IMR-90 (cell line): ENCODE results near the gene ITGB1BP1. TPM values are rescaled to one million over a fixed set of nuclear protein-coding genes. Genes with fewer than 3 reads are reported as not detected.

ENCODE experiments used
- ATAC-seq: fragments of 200-7000 bp; cut with Tn5 transposase; 2 replicates; pipeline ENCODE4 v1.9.1; 2020; ENCODE audit warnings: low read depth, mild to moderate bottlenecking, moderate library complexity
- BruUV-seq: library from RNA; stranded (reverse); fragments of 400-500 nt; replicated peaks from 2 replicates; lab custom pipeline; 2021; lab: Mats Ljungman, UMichigan
- CTCF ChIA-PET: fragments of 300-600 bp; formaldehyde crosslinking; extraction: SDS; loops from one replicate; lab custom pipeline; 2021; ENCODE audit warnings: antibody characterized with exemption; lab: Yijun Ruan, JAX
- POLR2A ChIA-PET: fragments of 300-600 bp; sonication (Branson Sonifier 250); formaldehyde crosslinking; loops from one replicate; lab custom pipeline; 2022; ENCODE audit warnings: antibody characterized with exemption; ENCODE audit not compliant: unreplicated experiment; lab: Charles Lee
- DNase-seq: peaks from one replicate; pipeline ENCODE4 v3.0.0; 2013
- H2AFZ ChIP-seq: replicated peaks from 2 replicates; pipeline ENCODE3; 2013; ENCODE audit warnings: low read length, mild to moderate bottlenecking; ENCODE audit not compliant: poor library complexity
- H2AK5ac ChIP-seq: 2 replicates; pipeline ENCODE4 v1.6.1; 2013; ENCODE audit warnings: low read depth, low read length, inconsistent platforms
- H2AK9ac ChIP-seq: replicated peaks from 2 replicates; pipeline ENCODE3; 2013; ENCODE audit warnings: mild to moderate bottlenecking, low read depth, low read length, moderate library complexity; ENCODE audit not compliant: poor library complexity
- H2BK120ac ChIP-seq: 2 replicates; pipeline ENCODE4 v1.6.1; 2013; ENCODE audit warnings: low read depth, low read length, inconsistent platforms
- H2BK15ac ChIP-seq: 3 replicates; pipeline ENCODE4 v1.6.1; 2013; ENCODE audit warnings: low read depth, low read length, inconsistent platforms
- H2BK20ac ChIP-seq: 2 replicates; pipeline ENCODE4 v1.6.1; 2013; ENCODE audit warnings: low read depth, mild to moderate bottlenecking, inconsistent platforms, low read length, moderate library complexity
- H2BK5ac ChIP-seq: 2 replicates; pipeline ENCODE4 v1.6.1; 2013; ENCODE audit warnings: mild to moderate bottlenecking, low read depth, low read length, inconsistent platforms; ENCODE audit not compliant: poor library complexity, severe bottlenecking
- H3K14ac ChIP-seq: replicated peaks from 2 replicates; pipeline ENCODE4 v1.6.1; 2013; ENCODE audit warnings: low read depth, low read length, inconsistent platforms
- H3K18ac ChIP-seq: 2 replicates; pipeline ENCODE4 v1.6.1; 2013; ENCODE audit warnings: low read depth, low read length, control low read depth
- H3K23ac ChIP-seq: 2 replicates; pipeline ENCODE4 v1.6.1; 2013; ENCODE audit warnings: low read depth, low read length, inconsistent platforms
- H3K27ac ChIP-seq: 2 replicates; pipeline ENCODE4 v1.5.1; 2013; ENCODE audit warnings: mild to moderate bottlenecking, control low read depth, low read length; ENCODE audit not compliant: insufficient read depth
- H3K27me3 ChIP-seq: 2 replicates; pipeline ENCODE4 v1.6.1; 2013; ENCODE audit warnings: low read length; ENCODE audit not compliant: control insufficient read depth, insufficient read depth
- H3K36me3 ChIP-seq: 2 replicates; pipeline ENCODE4 v1.6.1; 2013; ENCODE audit warnings: low read length, mixed read lengths; ENCODE audit not compliant: control insufficient read depth, insufficient read depth
- H3K4ac ChIP-seq: 2 replicates; pipeline ENCODE4 v1.6.1; 2013; ENCODE audit warnings: low read depth, low read length, inconsistent platforms
- H3K4me1 ChIP-seq: 2 replicates; pipeline ENCODE4 v1.6.1; 2013; ENCODE audit warnings: low read length, mixed read lengths; ENCODE audit not compliant: control insufficient read depth, insufficient read depth
- H3K4me2 ChIP-seq: 2 replicates; pipeline ENCODE4 v1.6.1; 2013; ENCODE audit warnings: low read depth, mild to moderate bottlenecking, control low read depth, low read length, moderate library complexity
- H3K4me3 ChIP-seq: 2 replicates; pipeline ENCODE4 v1.5.1; 2013; ENCODE audit warnings: low read depth, mild to moderate bottlenecking, control low read depth, low read length, moderate library complexity; ENCODE audit not compliant: insufficient read depth
- H3K56ac ChIP-seq: 2 replicates; pipeline ENCODE4 v1.6.1; 2013; ENCODE audit warnings: low read length, inconsistent platforms; ENCODE audit not compliant: insufficient read depth; ENCODE audit errors: extremely low read depth
- H3K79me1 ChIP-seq, 2 experiments: 2 replicates each; pipeline ENCODE4 v1.6.1; 2013; ENCODE audit warnings: low read length in 2 of 2, inconsistent platforms in 1 of 2, low read depth in 1 of 2
- H3K9ac ChIP-seq: 2 replicates; pipeline ENCODE4 v1.6.1; 2013; ENCODE audit warnings: low read depth, low read length, control low read depth
- H3K9me1 ChIP-seq: 2 replicates; pipeline ENCODE4 v1.6.1; 2013; ENCODE audit warnings: low read length, inconsistent platforms; ENCODE audit not compliant: insufficient read depth
- H3K9me3 ChIP-seq: 2 replicates; pipeline ENCODE4 v1.6.1; 2013; ENCODE audit warnings: low read length; ENCODE audit not compliant: control insufficient read depth, insufficient read depth
- H4K20me1 ChIP-seq: 2 replicates; pipeline ENCODE4 v1.6.1; 2013; ENCODE audit warnings: low read length, inconsistent platforms; ENCODE audit not compliant: insufficient read depth
- H4K5ac ChIP-seq: 2 replicates; pipeline ENCODE4 v1.6.1; 2013; ENCODE audit warnings: mild to moderate bottlenecking, low read depth, low read length, control low read depth
- H4K8ac ChIP-seq, 2 experiments: 2 replicates each; pipeline ENCODE4 v1.6.1; 2013; ENCODE audit warnings: low read depth in 2 of 2, low read length in 2 of 2, control low read depth in 1 of 2, inconsistent platforms in 1 of 2
- H4K91ac ChIP-seq: 2 replicates; pipeline ENCODE4 v1.6.1; 2013; ENCODE audit warnings: low read depth, low read length, inconsistent platforms; ENCODE audit not compliant: insufficient read depth
- CEBPB ChIP-seq: IDR thresholded peaks from 2 replicates; pipeline ENCODE4 v1.6.1; 2012; ENCODE audit warnings: low read depth, low read length, improper control_type of control experiment
- CHD1 ChIP-seq: IDR thresholded peaks from 2 replicates; pipeline ENCODE4 v1.6.1; 2012; ENCODE audit warnings: low read depth, low read length, improper control_type of control experiment
- FOS ChIP-seq: fragments of 150-350 bp; IDR thresholded peaks from 2 replicates; pipeline ENCODE4 v1.6.1; 2016; ENCODE audit warnings: low read depth, low read length
- MAFK ChIP-seq: IDR thresholded peaks from 2 replicates; pipeline ENCODE4 v1.6.1; 2012; ENCODE audit warnings: low read depth, low read length, improper control_type of control experiment
- MXI1 ChIP-seq: IDR thresholded peaks from 2 replicates; pipeline ENCODE4 v1.6.1; 2012; ENCODE audit warnings: low read depth, mild to moderate bottlenecking, low read length, moderate library complexity, borderline replicate concordance
- NFE2L2 ChIP-seq: fragments of 150-350 bp; IDR thresholded peaks from 2 replicates; pipeline ENCODE4 v1.6.1; 2016; ENCODE audit warnings: low read depth, mild to moderate bottlenecking, low read length
- POLR2A ChIP-seq: IDR thresholded peaks from 2 replicates; pipeline ENCODE4 v1.6.1; 2012; ENCODE audit warnings: mild to moderate bottlenecking, low read depth, low read length
- RCOR1 ChIP-seq: IDR thresholded peaks from 2 replicates; pipeline ENCODE4 v1.6.1; 2012; ENCODE audit warnings: mild to moderate bottlenecking, low read length, improper control_type of control experiment; ENCODE audit not compliant: insufficient replicate concordance
- RFX5 ChIP-seq: IDR thresholded peaks from 2 replicates; pipeline ENCODE4 v1.8.0; 2012; ENCODE audit warnings: low read depth, mild to moderate bottlenecking, low read length, moderate library complexity
- WGBS, 2 experiments: methylation state at CpG; one replicate each; pipeline versions ENCODE4 v1.1.5 to v1.1.7; 2013; ENCODE audit warnings: missing lambda C conversion rate in 2 of 2; ENCODE audit not compliant: insufficient read length in 1 of 2; ENCODE audit errors: extremely low coverage in 2 of 2; 5-methylcytosine and 5-hydroxymethylcytosine counted together
- dilution Hi-C: fragments of 300-500 bp; cut with HindIII; formaldehyde crosslinking; loops from one replicate; pipeline ENCODE4 v1.14.3; 2018; ENCODE audit warnings: low sequenced_read_pairs; ENCODE audit not compliant: unreplicated experiment
- in situ Hi-C: fragments of 300-500 bp; cut with MboI; formaldehyde crosslinking; loops from 3 replicates; pipeline ENCODE4 v1.14.3; 2019; ENCODE audit warnings: low sequenced_read_pairs, inconsistent platforms, mixed read lengths
- intact Hi-C: fragments of 100-400 bp; cut with micrococcal nuclease; formaldehyde crosslinking; loops from 2 replicates; pipeline ENCODE4 v1.10.0; 2022
- polyA plus RNA-seq, 3 experiments: library from polyadenylated mRNA; depleted of rRNA; stranded (reverse); fragments of >200 nt; gene quantifications; 2 replicates each; pipeline ENCODE4 v1.2.3, GENCODE V29; 2012; ENCODE audit warnings: low replicate concordance in 1 of 3
- total RNA-seq: library from RNA; depleted of rRNA; stranded (reverse); fragments of >200 nt; gene quantifications from 2 replicates; pipeline ENCODE4 v1.2.3, GENCODE V29; 2012
- TF ChIP-seq, protein P1 (sequence below): fragments of 150-350 bp; IDR thresholded peaks from 2 replicates; pipeline ENCODE4 v1.6.1; 2017; ENCODE audit warnings: mild to moderate bottlenecking, antibody characterized with exemption, low read length, low read depth

ITGB1BP1 gene
- total and polyA plus RNA-seq, 2 of the 4 experiments (the other 2 are of a cell fraction), result 48.6 to 88.1 TPM

DNA sequence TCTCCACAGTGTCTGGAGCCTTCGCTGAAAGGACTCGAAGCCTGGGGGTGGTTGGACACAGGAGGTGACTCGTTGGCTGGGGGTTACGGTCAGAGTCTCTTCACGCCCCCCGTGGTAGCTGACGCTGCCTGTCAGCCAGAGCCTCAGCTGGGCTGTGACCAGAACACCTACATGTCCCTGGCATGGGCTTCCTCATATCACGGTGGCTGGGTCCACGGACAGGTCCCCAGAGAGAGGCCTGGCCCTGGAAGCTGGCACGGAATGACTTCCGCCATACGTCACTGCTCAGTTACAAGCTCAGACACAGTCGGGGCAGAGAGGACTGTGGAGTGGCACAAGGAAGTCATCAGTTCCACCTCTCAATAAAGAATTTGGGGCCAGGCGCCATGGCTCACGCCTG, 28.5 kb downstream of the ITGB1BP1 start:
- H2AK5ac ChIP-seq, result no peak overlapping the region
- in situ Hi-C loops, result no loop called here
- no peak overlapping the region for H3K4me2 ChIP-seq
- no peak overlapping the region for H3K4ac ChIP-seq
- ChIA-PET POLR2A (no interaction called here), CTCF (no interaction called here)
- H2AK9ac ChIP-seq, result no peak overlapping the region
- H4K5ac ChIP-seq, result no peak overlapping the region
- no peak overlapping the region for H2AFZ ChIP-seq
- DNase-seq, result no peak
- no peaks in the 10 kb centered on the region for H3K9me3 ChIP-seq
- H2BK5ac ChIP-seq, result no peak overlapping the region
- no peak overlapping the region for H4K8ac ChIP-seq
- H3K79me1 ChIP-seq, result peaks cover 0 to 32% of the 10 kb centered on the region in 2 experiments; a peak in 3 of 4 replicates
- no peaks in the 10 kb centered on the region; the same call in 1 of the 2 replicates for H3K9me1 ChIP-seq
- H3K4me3 ChIP-seq, result no peak overlapping the region
- WGBS, 2 experiments, result 94% methylated on average over 3 of the region's 15 CpGs; no CpG with 5 or more reads in 1 of the 2 experiments
- no peak overlapping the region for H3K14ac ChIP-seq
- ATAC-seq, result no peak
- no peaks in the 10 kb centered on the region for H3K27me3 ChIP-seq
- peaks cover 4% of the 10 kb centered on the region for H4K20me1 ChIP-seq
- no peaks in the 10 kb centered on the region for H3K4me1 ChIP-seq
- dilution Hi-C loops, result no loop called here
- no peak overlapping the region for H2BK15ac ChIP-seq
- no peak overlapping the region for H2BK20ac ChIP-seq
- TF ChIP-seq CHD1 (no peak), CEBPB (no peak), MXI1 (no peak), POLR2A (no peak), FOS (no peak), NFE2L2 (no peak), RFX5 (no peak), RCOR1 (no peak), MAFK (no peak)
- TF ChIP-seq, protein P1, sequence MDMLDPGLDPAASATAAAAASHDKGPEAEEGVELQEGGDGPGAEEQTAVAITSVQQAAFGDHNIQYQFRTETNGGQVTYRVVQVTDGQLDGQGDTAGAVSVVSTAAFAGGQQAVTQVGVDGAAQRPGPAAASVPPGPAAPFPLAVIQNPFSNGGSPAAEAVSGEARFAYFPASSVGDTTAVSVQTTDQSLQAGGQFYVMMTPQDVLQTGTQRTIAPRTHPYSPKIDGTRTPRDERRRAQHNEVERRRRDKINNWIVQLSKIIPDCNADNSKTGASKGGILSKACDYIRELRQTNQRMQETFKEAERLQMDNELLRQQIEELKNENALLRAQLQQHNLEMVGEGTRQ, result no peak
- no peak overlapping the region for H3K18ac ChIP-seq
- H3K27ac ChIP-seq, result no peak overlapping the region
- intact Hi-C loops, result no loop called here
- H4K91ac ChIP-seq, result no peak overlapping the region
- H3K9ac ChIP-seq, result no peak overlapping the region
- H3K36me3 ChIP-seq, result peaks cover 37% of the 10 kb centered on the region
- no peak overlapping the region for H3K23ac ChIP-seq
- H3K56ac ChIP-seq, result no peak overlapping the region
- BruUV-seq, result no TSS peak
- no peak overlapping the region for H2BK120ac ChIP-seq
